ENCODE measurements around the gene CSNK2A1.
"Not testable (repeated sequence)": the region's sequence is repeated elsewhere in the genome, so short reads cannot be mapped to it uniquely, and the experiment has no call there.

CSNK2A1 gene

GRCh38 chr20:543369-544152, at the start of gene CSNK2A1:
CSNK2A1 (minus strand) TSS chr20:543790; CDS start chr20:508551, 35,239 bp downstream.
- H3K36me3 ChIP-seq (ENCODE audit: control insufficient read depth, insufficient read depth, low read length, severe bottlenecking) = no peaks in the 10 kb centered on the region
- no peaks in the 10 kb centered on the region for H3K9me3 ChIP-seq (ENCODE audit: control insufficient read depth, low read length)
- peaks cover 38% of the 10 kb centered on the region for H3K4me1 ChIP-seq (ENCODE audit: control insufficient read depth, insufficient read depth, low read length)
- peak within 1 kb of the TSS; percentile 92 for H3K4me3 ChIP-seq (ENCODE audit: low read length)
- peak within 1 kb of the TSS; percentile 98 for H3K9ac ChIP-seq (ENCODE audit: low read length)
- peak; percentile 98 for DNase-seq (ENCODE audit: low read depth)
- peaks cover 11% of the 10 kb centered on the region for H3K27me3 ChIP-seq (replicated peaks; ENCODE audit: control insufficient read depth, insufficient read depth, low read length)

DNA sequence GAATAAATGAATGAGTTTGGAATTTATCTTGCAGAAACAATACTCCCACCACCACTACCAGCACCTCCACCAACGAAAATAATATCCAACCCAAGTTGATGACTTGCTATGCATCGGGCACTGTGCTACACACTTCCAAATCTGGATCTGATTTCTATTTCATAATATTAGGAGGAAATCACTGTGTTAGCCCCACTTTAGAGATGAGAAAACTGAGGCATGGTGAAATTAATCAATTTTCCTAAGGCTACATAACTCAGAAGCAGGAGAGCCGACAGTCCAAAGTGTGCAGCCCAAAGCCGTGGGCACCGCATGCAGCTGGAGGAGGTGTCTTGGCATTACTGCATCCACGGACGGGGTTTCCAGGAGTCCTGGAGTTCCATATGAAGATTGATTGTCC, 48.9 kb upstream of the CSNK2A1 start:
- H3K4me3 ChIP-seq (ENCODE audit: low read length) = no peak overlapping the region
- no peaks in the 10 kb centered on the region for H3K36me3 ChIP-seq (ENCODE audit: control insufficient read depth, insufficient read depth, low read length, severe bottlenecking)
- H3K9ac ChIP-seq (ENCODE audit: low read length) = no peak overlapping the region
- peaks cover 32% of the 10 kb centered on the region for H3K27me3 ChIP-seq (replicated peaks; ENCODE audit: control insufficient read depth, insufficient read depth, low read length)
- H3K4me1 ChIP-seq (ENCODE audit: control insufficient read depth, insufficient read depth, low read length) = no peaks in the 10 kb centered on the region
- no peak for DNase-seq (ENCODE audit: low read depth)
- no peaks in the 10 kb centered on the region for H3K9me3 ChIP-seq (ENCODE audit: control insufficient read depth, low read length)

GRCh38 chr20:591941-592340, 48.4 kb upstream of the CSNK2A1 start:
- no peak for DNase-seq (ENCODE audit: low read depth)
- Histone ChIP-seq H3K9ac (ENCODE audit: low read length) (no peak overlapping the region), H3K4me1 (ENCODE audit: control insufficient read depth, insufficient read depth, low read length) (no peaks in the 10 kb centered on the region), H3K4me3 (ENCODE audit: low read length) (no peak overlapping the region), H3K36me3 (ENCODE audit: control insufficient read depth, insufficient read depth, low read length, severe bottlenecking) (no peaks in the 10 kb centered on the region), H3K27me3 (replicated peaks; ENCODE audit: control insufficient read depth, insufficient read depth, low read length) (peaks cover 34% of the 10 kb centered on the region), H3K9me3 (ENCODE audit: control insufficient read depth, low read length) (no peaks in the 10 kb centered on the region)

- no peaks in the 10 kb centered on the region for H3K36me3 ChIP-seq (ENCODE audit: control insufficient read depth, insufficient read depth, low read length, severe bottlenecking)
- no peak for DNase-seq (ENCODE audit: low read depth)
- H3K9me3 ChIP-seq (ENCODE audit: control insufficient read depth, low read length) = peaks cover 5% of the 10 kb centered on the region
- no peak overlapping the region for H3K9ac ChIP-seq (ENCODE audit: low read length)
- H3K4me3 ChIP-seq (ENCODE audit: low read length) = no peak overlapping the region
- peaks cover 5% of the 10 kb centered on the region for H3K4me1 ChIP-seq (ENCODE audit: control insufficient read depth, insufficient read depth, low read length)
- peaks cover 51% of the 10 kb centered on the region for H3K27me3 ChIP-seq (replicated peaks; ENCODE audit: control insufficient read depth, insufficient read depth, low read length)
These were observed 45.5 kb upstream of the CSNK2A1 start for GRCh38 chr20:588932-589672.

DNA sequence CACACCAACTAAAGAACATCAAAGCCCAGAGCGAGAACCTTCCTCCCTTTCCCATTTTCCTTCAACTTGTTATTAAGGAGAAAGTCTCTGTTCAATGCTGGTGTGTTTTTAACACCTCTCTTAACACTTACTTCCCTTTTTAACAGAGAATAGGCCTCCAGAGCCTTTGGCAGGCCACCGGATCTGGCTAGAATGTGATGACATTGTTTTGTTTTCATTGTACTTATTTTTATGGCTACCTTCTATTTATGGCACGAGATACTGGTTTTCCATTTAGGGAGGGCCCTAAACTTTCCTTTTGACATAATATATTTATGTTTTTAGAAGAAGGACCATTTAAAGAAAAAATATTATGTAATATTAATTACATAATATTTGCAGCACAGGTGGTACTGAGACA, 44.9 kb upstream of the CSNK2A1 start:
- DNase-seq (ENCODE audit: low read depth) = no peak
- Histone ChIP-seq H3K4me3 (ENCODE audit: low read length) (no peak overlapping the region), H3K27me3 (replicated peaks; ENCODE audit: control insufficient read depth, insufficient read depth, low read length) (peaks cover 48% of the 10 kb centered on the region), H3K4me1 (ENCODE audit: control insufficient read depth, insufficient read depth, low read length) (peaks cover 5% of the 10 kb centered on the region), H3K36me3 (ENCODE audit: control insufficient read depth, insufficient read depth, low read length, severe bottlenecking) (no peaks in the 10 kb centered on the region), H3K9ac (ENCODE audit: low read length) (no peak overlapping the region), H3K9me3 (ENCODE audit: control insufficient read depth, low read length) (peaks cover 5% of the 10 kb centered on the region)

- Histone ChIP-seq H3K4me1 (ENCODE audit: control insufficient read depth, insufficient read depth, low read length) (peaks cover 5% of the 10 kb centered on the region), H3K4me3 (ENCODE audit: low read length) (no peak overlapping the region), H3K27me3 (replicated peaks; ENCODE audit: control insufficient read depth, insufficient read depth, low read length) (peaks cover 49% of the 10 kb centered on the region), H3K9ac (ENCODE audit: low read length) (no peak overlapping the region), H3K36me3 (ENCODE audit: control insufficient read depth, insufficient read depth, low read length, severe bottlenecking) (no peaks in the 10 kb centered on the region), H3K9me3 (ENCODE audit: control insufficient read depth, low read length) (peaks cover 8% of the 10 kb centered on the region)
- no peak for DNase-seq (ENCODE audit: low read depth)
These were observed 41.3 kb upstream of the CSNK2A1 start for GRCh38 chr20:584971-585301.

GRCh38 chr20:584161-584970, 40.8 kb upstream of the CSNK2A1 start:
- Histone ChIP-seq H3K4me1 (ENCODE audit: control insufficient read depth, insufficient read depth, low read length) (peaks cover 5% of the 10 kb centered on the region), H3K9ac (ENCODE audit: low read length) (no peak overlapping the region), H3K9me3 (ENCODE audit: control insufficient read depth, low read length) (peaks cover 8% of the 10 kb centered on the region), H3K27me3 (replicated peaks; ENCODE audit: control insufficient read depth, insufficient read depth, low read length) (peaks cover 49% of the 10 kb centered on the region), H3K36me3 (ENCODE audit: control insufficient read depth, insufficient read depth, low read length, severe bottlenecking) (no peaks in the 10 kb centered on the region), H3K4me3 (ENCODE audit: low read length) (no peak overlapping the region)
- DNase-seq (ENCODE audit: low read depth) = no peak

- no peak overlapping the region for H3K4me3 ChIP-seq (ENCODE audit: low read length)
- peaks cover 5% of the 10 kb centered on the region for H3K4me1 ChIP-seq (ENCODE audit: control insufficient read depth, insufficient read depth, low read length)
- DNase-seq (ENCODE audit: low read depth) = no peak
- peaks cover 50% of the 10 kb centered on the region for H3K27me3 ChIP-seq (replicated peaks; ENCODE audit: control insufficient read depth, insufficient read depth, low read length)
- no peaks in the 10 kb centered on the region for H3K36me3 ChIP-seq (ENCODE audit: control insufficient read depth, insufficient read depth, low read length, severe bottlenecking)
- no peak overlapping the region for H3K9ac ChIP-seq (ENCODE audit: low read length)
- peaks cover 8% of the 10 kb centered on the region for H3K9me3 ChIP-seq (ENCODE audit: control insufficient read depth, low read length)
These were observed 38.6 kb upstream of the CSNK2A1 start for GRCh38 chr20:582204-582603.

DNA sequence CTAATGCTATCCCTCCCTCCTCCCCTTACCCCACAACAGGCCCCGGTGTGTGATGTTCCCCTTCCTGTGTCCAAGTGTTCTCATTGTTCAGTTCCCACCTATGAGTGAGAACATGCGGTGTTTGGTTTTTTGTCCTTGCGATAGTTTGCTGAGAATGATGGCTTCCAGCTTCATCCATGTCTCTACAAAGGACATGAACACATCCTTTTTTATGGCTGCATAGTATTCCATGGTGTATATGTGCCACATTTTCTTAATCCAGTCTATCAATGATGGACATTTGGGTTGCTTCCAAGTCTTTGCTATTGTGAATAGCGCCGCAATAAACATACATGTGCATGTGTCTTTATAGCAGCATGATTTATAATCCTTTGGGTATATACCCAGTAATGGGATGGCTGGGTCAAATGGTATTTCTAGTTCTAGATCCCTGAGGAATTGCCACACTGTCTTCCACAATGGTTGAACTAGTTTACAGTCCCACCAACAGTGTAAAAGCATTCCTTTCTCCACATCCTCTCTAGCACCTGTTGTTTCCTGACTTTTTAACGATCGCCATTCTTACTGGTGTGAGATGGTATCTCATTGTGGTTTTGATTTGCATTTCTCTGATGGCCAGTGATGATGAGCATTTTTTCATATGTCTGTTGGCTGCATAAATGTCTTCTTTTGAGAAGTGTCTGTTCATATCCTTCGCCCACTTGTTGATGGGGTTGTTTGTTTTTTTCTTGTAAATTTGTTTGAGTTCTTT, 35.5 kb upstream of the CSNK2A1 start:
- H3K36me3 ChIP-seq (ENCODE audit: control insufficient read depth, insufficient read depth, low read length, severe bottlenecking); H3K4me3 ChIP-seq (ENCODE audit: low read length); H3K4me1 ChIP-seq (ENCODE audit: control insufficient read depth, insufficient read depth, low read length); DNase-seq (ENCODE audit: low read depth); H3K9me3 ChIP-seq (ENCODE audit: control insufficient read depth, low read length); H3K9ac ChIP-seq (ENCODE audit: low read length): not testable (repeated sequence)
- peaks cover 49% of the 10 kb centered on the region for H3K27me3 ChIP-seq (replicated peaks; ENCODE audit: control insufficient read depth, insufficient read depth, low read length)

DNA sequence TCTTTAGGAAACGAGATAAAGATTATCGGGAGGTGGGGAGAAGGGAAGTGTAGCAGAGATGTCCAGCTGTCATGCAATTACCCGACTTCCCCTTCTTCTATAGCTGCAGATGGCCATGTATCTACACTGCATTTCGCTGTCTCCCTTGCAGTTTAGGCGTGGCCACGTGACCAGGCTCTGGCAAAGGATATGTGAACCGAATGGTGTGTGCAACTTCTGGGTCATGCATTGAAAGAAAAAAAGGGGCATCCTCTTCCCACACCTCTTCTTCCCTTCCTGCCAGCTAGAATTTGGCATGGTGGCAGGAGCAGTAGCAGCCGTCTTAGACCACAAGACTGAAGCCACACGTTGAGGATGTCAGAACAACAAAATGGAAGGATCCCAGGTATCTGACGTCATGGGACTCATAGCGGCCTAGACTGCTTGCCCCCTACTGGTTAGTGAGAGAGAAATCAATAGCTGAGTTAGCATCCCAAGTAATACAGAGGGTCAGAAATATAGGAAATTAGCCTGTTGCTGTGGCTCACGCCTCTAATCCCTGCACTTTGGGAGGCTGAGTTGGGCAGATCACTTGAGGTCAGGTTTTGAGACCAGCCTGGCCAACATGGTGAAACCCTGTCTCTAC, 33.7 kb upstream of the CSNK2A1 start:
- H3K36me3 ChIP-seq (ENCODE audit: control insufficient read depth, insufficient read depth, low read length, severe bottlenecking) = no peaks in the 10 kb centered on the region
- H3K9ac ChIP-seq (ENCODE audit: low read length) = no peak overlapping the region
- no peak for DNase-seq (ENCODE audit: low read depth)
- peaks cover 59% of the 10 kb centered on the region for H3K27me3 ChIP-seq (replicated peaks; ENCODE audit: control insufficient read depth, insufficient read depth, low read length)
- H3K4me3 ChIP-seq (ENCODE audit: low read length) = no peak overlapping the region
- H3K4me1 ChIP-seq (ENCODE audit: control insufficient read depth, insufficient read depth, low read length) = no peaks in the 10 kb centered on the region
- peaks cover 3% of the 10 kb centered on the region for H3K9me3 ChIP-seq (ENCODE audit: control insufficient read depth, low read length)

Data from adipocyte (in vitro differentiated cells).